ENCODE results near the gene CRIP1.

The CRIP1 gene, protein sequence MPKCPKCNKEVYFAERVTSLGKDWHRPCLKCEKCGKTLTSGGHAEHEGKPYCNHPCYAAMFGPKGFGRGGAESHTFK
- 7.7 to 14.1 reads per million in 2 donors for total RNA-seq

DNA sequence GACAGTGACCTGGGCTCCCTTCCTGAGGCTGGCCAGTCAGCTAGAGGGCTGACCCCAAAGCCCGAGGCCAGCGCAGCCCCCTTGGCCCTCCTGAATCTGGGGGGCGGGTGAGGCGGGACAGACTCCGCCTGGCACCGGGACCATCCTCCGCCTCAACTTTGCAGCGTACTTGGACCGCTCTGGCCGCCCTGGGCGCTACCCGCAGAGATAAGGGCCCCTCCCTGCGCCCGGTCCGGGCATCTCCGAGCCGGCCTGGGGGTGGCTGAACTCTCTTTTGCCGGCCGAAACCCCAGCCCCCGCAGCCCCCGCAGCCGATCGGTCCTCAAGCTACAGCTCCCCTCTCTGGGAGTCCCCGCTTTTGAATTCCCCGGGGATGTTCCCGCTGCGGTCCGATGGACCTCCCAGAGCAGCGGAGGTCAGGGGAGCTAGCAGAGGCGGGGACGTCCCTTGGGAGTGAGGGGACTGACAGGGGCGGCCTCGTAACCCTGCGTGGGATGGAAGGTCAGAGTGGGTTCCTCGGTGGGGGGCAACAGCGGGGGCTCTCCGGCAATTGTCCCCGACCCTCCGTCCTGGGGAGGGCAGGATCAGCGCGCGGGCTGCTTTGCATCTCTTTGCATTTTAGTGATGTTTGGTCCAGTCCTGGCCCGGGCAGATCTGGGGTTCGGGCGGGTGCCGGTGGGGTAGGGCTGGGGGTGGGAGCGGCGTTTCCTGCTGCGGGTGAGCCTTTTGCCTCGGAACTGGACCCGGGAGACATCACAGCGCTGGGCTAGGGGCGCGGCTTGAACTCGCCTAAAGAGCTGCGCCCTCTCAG is at the start of gene CRIP1:
Gene CRIP1, plus strand, starts transcription at position 724 of the 811 bp plus-strand sequence. CDS start 374 bp downstream, outside the sequence.
- DNase-seq: no peak

DNA sequence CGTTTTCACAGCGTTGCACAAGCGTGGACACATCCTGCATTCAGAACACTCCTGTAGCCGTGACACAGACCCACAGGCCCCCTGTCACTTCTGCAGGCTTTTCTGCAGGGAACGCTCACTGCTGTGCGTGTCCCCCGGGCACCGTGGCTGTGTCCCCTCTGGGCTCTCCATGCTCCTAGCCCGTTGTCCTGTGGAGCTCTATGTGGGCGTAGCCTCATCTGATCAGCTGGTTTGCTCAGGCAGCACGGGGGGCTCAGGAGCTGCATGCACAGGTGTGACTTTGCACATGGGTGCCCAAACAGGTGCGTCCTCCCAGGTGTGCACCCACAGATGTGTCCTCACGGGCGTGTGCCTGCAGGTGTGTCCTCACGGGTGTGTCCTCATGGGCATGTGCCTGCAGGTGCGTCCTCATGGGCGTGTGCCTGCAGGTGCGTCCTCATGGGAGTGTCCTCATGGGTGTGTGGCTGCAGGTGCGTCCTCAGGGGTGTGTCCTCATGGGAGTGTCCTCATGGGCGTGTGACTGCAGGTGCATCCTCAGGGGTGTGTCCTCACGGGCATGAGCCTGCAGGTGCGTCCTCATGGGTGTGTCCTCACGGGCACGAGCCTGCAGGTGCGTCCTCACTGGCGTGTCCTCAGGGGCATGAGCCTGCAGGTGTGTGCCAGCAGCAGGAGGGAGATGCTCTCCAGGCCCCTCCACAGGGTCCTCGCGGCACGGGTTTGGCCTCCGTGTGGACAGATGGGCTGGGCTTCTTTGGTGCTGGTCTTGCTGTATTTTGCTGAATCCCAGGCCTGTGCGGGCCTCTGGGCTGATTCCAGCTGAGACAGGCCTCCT is 49.6 kb upstream of the CRIP1 start:
- no peak for DNase-seq

DNA sequence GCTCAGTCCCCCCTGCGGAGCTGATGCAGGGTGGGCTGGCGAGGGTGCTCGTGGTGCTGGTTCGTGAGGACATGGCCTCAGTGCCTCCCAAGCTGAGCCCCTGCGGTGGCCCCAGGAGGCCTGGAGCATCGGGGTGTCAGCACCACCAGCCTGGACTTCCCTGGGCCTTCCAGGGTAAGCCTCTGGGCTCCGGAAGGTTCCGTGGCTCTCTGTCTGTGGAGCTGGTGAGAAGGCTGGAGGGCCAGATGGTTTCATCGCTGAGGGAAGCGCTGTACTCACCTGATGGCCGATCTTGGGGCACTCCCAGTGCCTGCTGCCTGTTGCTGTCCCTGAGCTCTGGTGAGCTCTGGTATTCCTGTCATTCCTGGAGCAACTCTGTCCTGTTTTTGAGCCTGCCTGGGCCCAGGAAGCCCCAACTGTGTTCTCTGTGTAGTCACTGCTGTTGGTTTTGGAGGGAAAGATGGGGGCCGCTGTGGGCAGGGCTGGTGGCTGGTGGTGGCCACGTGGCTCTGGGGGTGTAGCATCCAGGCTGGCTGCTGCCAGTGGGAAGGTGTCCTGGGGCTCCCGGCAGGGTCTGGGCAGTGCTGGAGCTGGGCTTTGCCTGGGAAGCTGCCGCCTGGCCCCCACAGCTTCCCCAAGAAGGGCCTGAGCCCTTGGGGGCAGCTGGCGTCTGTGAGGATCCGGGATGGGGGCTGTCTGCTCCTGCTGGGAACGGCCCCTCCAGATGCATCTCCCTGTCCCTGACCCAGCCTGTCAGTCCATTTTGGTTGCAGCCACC is 48.8 kb upstream of the CRIP1 start:
- no peak for DNase-seq

DNA sequence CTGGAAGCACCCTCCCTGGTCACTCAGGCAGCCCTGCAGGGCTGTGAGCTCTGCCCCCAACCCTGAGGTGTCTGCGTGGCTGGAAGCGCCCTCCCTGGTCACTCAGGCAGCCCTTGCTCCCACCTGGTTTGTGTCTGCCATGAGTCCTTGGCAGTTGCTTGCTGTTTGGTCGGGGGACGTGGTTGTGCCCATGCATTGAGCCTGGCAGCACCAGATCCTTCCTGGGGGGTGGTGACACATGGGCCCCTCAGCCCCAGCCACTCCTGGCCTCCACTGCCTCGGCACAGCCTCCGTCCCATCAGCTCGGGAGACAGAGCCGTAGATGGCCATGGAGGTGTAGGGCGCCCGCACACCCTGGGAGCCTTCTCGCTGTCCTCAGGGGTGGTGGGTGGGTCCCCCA is 47.5 kb upstream of the CRIP1 start:
- DNase-seq: no peak

DNA sequence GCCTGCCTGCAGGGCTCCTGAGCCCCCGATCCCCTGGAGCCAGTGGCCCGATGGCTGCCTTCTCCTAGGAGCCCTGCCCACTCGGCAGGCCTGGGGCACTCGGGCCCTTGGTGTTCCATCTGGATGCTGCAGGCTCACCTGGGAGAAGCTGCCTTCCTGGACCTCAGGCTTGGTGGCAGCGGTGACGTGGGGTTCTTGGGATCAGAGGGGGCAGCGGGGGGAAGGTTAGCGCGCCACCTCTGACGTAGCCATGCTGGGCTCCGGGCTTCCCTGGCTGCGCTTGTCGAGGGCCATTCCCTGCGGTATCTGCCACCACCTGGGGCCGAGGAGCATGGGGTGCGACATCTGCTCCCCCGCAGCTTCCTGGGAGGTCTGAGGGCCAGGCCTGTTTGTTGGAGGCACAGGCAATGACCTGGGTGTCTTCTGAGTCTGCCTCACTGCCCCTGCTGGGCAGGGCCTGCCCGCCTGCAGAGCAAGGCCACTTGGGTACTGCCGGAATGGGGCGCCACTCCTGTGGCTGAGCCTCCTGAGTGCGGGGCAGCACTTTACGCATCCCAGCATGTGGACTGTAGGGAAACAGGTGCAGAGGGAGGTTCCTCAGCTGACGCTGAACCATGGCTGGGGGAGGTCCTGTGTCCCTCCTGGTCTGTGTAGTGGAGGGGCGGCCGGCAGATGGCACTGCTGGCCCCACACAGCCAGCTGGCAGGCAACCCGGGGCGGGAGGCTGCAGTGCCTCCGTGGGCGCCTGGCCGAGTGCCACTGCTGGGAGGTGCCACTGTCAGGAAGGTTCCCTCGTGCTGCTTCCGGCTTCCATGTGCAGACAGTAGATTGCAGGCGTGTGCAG is 46.8 kb upstream of the CRIP1 start:
- DNase-seq: no peak

DNA sequence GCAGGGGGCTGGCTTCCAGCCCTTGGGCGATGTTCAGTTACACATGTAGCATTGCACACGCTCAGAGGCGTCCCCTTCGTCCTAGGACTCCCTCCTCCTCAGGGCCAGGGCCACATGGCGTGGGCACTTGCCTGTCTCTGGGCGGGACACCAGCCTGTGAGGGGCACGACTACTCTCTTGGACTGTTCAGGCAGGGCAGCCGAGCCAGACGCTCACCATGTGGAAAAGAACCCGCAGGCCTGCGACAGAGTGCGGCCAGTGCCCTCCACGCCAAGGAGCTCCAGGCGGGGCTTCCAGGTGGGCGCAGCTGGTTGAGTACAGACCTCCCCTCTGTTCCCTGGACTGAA is 46.2 kb upstream of the CRIP1 start:
- no peak for DNase-seq

DNA sequence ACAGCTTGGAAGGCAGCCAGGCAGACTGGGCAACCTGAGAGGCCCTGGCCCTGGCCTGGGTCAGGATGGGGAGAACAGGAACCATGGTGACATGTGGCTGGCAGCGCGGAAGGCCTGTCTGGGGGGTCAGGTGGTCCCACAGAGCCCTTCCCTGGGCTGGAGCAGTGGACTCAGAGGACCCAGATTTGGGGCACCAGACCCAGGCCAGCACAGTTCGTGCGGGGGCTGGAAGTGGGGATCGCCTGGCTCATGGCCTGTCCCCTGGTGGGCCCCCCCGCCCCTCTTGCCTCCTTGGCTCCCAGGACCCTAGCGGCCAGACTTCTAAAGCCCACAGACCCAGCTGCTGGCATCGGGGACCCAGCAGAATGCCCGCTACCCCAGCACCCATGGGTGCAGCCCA is 45.7 kb upstream of the CRIP1 start:
- DNase-seq: no peak

DNA sequence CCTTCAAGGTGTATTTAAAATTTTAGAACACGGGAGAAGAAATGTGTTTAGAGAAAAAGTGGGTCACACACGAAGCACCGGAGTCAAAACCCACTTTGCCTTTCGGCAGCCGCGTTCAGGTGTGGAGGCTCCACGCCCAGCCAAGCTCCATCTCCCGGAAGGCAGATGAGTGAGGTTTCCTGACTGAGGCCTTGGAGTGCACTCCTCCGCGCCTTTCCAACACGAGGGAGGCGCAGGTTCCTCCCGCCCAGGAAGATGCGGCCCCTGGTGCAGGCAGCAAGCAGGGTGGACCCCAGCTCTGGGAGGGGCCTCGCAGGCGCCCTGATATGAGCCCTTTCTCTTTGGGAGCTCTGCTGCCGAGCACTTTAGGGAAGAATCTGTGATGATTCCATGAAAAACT is 44.6 kb upstream of the CRIP1 start:
- DNase-seq: no peak

DNA sequence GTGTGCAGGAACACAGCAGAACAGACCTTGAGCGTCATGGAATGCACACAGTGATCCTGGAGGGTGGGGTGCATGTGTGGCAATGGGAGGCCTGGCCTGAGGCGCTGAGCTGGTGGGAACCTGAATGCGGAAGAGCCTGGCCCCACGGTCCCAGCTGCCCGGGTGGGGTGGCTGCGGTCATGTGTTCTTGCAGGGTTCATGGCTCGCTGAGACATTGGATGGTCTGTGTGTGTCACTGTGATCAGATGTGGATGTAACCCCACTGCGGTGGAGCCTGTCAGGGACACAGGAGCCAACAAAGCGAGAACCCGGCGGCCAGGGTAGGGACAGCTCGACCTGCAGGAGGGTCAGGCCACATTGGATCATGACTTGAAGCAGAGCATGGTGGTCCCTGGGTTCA is 43.9 kb upstream of the CRIP1 start:
- DNase-seq: no peak

DNA sequence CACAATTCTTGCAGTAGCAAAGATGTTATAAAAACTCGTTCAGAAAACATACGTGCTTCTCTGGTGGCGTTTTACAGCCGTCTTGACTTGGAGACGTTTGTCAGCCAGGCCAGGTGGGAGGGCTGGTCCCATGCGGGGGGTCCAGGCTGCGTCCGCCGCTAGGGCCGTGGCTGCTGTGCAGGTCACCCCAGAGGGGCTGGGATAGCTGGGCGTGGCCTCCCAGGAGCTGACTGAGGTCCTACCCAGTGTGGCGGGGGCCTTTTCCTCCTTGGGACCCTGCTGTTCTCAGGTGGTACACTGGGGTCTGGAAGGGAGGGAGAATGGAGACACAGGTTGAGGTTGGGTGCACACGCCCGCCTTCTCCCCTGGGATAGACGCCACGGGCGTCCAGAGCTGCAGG is 41.8 kb upstream of the CRIP1 start:
- DNase-seq: no peak

DNA sequence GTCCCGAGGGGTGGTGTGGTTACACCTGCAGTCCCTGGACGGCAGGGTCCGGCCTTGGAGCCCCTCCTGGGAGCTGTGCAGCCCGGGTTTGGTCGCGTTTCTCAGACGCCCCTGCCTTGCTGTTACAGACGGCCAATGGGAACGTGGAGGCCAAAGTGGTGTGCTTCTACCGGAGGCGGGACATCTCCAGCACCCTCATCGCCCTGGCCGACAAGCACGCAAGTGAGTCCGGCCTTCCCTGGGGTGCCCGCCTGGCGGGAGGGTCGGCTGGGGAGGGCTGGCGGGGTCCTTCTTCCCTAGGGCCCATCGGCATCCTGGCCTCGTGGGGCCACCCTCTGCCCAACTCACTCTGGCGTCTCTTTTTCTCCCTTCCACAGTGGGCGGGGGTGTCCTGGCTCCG is 41.4 kb upstream of the CRIP1 start:
- no peak for DNase-seq

DNA sequence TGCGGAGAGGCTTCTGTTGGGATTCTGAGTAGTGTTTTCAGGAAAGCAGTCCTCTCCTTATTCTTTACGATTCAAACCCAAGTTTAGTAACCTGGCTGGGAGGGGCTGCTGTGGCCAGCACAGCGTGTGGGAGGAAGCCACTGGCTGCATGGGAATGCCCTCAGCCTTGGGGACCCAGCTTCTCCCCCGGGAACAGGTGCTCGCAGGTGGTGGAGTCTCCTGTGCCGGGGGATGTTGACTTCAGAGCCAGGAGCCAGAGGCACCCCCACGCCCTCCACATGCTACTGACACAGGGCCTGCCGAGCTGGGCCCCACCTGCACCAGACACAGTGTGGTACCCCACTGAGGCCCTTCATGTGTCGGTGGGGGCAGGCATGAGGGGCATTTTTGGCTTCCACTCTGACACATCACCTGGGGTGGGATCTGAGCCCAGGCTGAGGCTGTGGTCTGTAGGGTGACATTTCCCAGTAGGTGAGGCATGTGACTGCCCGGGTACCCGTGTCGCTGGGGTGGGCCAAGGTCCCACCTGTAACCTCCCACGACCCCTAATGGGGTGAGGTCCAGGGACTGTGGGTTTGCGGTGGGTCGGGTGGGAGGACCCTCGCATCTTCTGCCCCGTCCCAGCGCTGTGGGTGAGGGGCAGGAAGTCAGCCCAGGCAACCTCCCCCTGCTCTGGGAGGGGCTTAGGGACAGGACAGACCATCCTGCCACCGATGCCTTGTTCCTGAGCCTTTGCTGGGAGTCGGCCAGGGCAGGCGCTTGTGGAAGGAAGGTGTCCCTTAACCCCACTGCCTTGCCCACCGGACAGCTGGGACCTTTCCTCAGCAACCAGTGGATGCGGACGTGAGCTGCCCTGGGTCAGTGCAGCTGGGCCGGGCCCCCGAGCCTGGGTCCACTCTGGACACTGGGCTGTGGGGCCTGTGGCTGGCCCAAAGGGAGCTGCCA is 40.5 kb upstream of the CRIP1 start:
- DNase-seq: no peak

DNA sequence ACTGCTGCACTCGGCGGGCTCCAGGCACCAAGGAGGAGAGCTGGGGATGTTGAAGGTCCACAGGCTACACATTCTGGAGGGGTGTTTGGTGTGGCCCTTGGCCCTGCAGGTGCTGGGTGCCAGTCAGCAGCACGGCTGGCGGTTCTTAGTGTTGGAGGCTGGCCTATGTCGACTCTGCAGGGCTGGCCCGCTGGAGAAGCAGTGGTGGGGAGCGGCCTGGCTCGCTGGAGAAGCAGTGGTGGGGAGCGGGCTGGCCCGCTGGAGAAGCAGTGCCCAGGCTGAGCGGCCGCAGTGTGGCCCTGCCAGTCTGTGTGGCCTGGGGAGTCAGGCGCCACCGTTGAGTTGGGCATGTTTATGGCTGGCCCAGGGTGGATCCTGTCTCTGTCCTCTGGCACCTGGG is 39.7 kb upstream of the CRIP1 start:
- no peak for DNase-seq

DNA sequence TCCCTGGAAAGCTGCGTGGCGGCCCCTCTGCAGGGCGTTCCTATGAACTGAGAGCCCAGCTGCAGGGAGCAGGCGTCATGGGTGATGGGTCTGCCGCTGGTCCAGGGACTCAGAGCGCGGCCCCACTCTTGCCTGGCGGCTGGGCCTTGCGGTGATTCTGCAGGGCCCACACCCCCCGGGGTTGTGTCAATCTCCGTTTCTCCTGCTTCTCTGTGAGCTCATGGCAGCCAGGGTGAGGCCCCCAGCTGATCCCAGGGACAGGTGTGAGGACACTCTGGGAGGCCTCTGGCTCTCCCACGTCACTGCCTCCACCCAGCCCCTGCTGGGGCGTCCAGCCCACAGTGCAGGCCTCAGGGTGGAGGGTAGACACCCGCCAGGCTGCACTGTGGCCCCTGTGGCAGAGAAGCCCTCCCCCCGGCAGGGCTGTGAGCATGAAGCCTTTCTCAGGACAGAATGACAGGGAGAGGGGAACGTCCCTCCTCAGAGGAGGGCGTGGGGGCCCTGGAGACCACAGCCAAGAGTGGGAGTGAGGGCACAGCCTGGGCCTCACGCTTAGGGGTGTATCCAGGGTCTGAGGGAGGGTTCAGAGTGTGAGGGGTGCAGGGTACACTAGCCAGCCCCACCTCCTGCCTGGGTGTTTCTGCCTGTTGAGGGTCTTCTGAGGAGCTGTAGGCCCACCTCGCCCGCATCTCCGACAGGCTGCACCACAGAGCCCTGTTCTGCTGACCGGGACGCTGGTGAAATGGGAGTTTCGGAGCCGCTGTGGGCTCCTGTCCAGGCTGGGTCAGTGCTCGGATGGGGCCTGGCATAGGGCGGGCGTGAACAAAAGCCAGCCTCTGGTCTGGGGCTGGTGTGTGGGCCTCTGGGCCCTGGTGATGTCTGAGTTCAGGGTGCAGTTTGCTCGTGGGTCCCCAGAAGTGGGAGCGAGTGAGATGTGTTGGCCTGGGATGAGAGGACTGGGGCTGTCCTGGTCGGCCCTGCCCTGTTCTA is 38.7 kb upstream of the CRIP1 start:
- DNase-seq: no peak

DNA sequence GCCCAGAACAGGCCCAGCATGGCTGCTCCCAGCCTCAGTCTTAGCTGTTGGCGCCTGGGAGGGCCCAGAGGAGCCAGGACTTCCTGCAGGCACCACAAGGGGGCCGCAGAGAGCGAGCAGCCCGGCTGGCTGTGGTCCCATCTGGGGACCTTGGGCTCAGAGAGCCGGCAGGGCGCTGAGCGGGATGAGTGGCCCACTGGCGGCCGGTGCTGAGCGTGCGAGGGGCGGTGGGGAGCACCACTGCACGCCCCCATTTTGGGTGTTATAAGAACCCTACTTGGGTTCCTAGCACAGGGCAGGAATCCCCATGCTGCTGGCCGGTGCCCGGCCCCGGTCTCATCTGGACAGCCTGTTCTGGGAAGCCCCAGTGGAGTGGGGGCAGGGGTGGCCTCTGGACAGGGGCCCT is 38.0 kb upstream of the CRIP1 start:
- peak; percentile 36 for DNase-seq

DNA sequence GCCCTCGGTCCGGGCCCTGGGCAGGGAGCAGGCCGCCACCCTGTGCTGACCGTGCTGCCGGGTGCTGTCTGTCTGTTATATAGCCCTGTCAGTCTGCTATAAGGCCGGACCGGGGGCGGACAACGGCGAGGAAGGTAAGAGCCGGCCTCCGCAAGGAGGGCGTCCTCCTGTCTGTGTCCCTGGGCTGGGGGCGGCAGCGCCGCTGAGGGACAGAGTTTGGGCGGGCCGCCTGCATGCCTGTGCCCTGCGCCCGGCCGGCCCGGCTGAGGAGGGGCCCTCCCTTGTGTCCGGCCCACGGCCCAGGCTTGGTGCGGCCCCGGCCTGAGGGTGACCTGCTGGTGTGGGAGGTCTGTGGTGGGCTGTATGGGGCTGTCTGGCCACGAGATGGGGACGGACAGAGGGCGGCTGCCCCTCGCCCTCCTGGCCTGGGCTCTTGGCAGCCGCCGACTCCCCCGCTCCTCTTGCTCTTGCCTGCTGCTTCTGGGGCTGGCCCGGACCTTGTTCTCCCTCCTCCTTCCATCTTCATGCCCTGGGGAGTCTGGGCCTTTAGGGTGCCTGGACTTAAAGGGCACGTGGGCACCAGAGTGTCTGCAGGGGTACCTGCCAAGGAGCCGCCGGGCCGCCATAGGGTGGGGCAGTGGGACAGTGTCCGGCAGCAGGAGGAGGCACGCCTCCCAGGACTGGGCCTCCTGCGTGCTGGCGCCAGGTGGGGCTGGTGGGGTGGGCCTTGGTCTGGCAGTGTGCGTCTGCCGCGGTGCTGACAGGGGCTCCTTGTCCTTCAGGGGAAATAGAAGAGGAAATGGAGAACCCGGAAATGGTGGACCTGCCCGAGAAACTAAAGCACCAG is 37.2 kb upstream of the CRIP1 start:
- DNase-seq: no peak

DNA sequence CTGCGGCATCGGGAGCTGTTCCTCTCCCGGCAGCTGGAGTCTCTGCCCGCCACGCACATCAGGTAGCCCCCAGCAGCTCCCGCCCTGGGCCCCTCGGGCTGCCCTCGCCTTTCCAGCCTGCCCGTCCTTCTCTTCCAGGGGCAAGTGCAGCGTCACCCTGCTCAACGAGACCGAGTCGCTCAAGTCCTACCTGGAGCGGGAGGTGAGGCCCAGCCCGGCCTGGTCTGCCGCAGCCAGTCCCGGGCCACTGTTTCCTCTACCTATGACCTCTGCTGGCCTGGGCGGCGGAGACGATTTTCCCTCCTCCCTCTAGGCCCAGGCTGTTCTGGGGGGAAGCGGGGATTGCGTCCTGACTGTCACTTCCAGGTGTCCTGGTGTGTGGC is 36.6 kb upstream of the CRIP1 start:
- no peak for DNase-seq

DNA sequence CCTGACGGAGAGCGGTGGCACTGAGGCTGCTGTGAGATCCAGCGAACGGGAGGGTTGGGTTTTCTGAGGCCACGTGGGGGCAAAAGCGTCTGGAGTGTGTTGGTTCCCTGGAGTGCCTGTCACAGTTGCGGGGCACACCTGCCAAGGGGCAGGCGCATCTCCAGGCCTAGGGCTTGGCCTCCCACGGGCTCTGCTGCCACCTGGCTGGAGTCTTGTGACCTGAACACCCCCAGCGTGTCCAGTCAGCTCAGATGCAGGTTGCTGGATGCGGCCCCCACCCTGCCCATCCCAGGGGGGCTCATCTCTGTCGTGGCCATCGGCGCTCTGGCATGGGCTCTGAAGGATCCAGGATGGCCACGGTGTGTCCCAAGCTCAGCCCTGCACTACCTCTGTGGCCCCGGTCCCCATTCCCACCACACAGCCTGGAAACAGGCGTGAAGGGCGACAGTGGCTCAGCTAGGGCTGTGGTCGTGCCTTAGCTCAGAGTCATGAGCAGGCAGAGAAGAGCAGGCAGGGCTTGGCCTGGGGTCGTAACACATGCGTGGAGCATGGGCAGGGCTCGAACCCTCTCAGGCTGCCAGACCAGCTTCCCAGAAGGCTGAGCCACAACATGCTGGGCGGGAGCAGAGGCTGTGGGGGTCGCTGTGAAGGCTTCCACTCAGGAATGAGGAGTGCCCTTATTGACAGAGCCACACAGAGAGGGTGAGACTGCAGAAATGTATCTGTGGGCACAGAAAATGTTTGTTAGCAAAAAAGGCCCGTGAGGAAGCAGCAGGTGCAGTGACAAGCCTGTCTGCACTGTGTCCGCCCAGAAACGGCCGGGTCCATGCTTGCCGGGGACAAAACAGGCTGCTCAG is 35.6 kb upstream of the CRIP1 start:
- no peak for DNase-seq

All from activated gamma-delta T cell (primary cell).